AG20443 (cell line): ENCODE data around the gene THSD7B.

Experiments used
- DNase-seq: peaks from one replicate; pipeline ENCODE4 v3.0.0; 2012; ENCODE audit warnings: low spot score, mixed read lengths

Gene THSD7B

DNA sequence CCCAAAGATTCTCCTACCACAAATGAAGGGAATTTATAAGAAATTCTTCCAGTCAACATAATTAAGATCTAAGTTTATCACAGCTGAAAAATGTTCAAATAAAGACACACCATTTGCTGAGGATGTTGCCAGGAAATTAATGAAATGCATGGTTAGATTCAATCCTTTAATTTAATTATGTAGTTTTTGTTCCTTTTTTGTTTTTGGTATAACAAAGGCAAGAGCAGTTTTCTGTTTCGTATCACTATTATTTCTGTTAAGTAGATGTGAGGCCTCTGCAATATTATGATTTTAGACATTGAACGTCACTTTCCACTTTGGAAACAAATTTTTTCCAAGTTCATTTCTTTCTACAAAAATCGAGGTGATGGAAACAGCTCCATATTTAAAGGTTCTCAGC, 440.0 kb downstream of the THSD7B start:
- DNase-seq: no peak

GRCh38 chr2:137206069-137206468, 440.7 kb downstream of the THSD7B start:
- no peak for DNase-seq

GRCh38 chr2:137207030-137207429, 441.7 kb downstream of the THSD7B start:
- DNase-seq: no peak

DNA sequence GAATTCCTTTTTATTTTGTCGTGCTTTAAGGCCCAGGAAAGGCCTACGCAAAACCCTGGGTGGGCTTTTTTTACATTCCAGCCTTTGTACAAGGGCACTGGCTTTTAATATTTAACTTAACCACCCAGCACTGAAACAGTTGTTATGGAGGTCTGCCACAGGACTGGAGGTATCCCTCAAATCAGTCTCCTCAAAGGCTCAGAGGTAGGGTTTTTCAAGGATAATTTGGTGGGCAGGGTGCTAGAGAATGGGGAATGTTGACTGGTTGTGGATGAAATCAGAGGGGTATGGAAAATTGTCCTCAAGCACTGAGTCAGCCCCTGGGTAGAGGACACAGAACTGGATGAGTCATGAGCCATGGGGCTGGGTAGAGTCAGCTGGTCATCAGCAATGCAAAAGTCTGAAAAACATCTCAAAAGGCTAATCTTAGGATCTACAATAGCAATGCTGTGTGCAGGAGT, 443.1 kb downstream of the THSD7B start:
- DNase-seq: peak; percentile 24

GRCh38 chr2:137210039-137210438, 444.7 kb downstream of the THSD7B start:
- DNase-seq: no peak

DNA sequence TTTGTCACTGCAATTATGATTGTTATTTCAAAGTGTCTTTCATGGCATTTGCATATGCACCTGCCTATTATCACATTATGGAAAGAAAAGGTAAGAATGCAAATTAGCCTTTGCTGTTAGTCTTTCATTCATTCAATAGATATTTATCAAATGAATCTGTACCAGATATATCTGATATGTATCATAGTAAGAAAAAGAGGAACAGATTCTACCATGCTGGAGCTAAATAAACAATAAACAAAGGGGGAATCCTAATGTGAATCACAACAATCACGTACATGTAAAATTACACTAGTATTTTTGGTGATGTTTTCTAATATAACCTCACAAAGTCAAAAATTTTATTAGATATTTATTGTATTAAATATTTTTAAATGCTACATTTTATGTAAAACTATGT, 446.4 kb downstream of the THSD7B start:
- no peak for DNase-seq

GRCh38 chr2:137220438-137220993, 455.2 kb downstream of the THSD7B start:
- no peak for DNase-seq

- no peak for DNase-seq
These were observed 456.6 kb downstream of the THSD7B start for GRCh38 chr2:137221797-137222492.

- no peak for DNase-seq
These were observed 458.4 kb downstream of the THSD7B start for GRCh38 chr2:137223722-137224121.

DNA sequence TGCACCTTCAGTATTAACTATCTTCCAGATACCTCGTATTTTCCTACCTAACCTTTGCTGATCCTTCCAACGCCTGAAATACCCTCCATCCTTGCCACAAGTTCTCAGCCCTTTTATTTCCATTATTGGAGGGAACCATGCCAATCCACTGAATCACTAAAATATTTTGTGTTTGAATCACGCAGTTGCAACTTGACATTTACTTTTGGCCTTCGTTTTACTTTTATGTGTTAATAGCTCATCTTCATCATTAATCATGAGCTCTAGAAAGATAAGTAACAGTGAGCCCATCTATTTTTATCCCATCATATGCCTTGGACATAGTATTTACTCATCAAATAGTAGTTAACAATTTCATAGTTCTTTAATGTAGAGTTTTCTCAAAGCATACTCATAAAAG, 463.2 kb downstream of the THSD7B start:
- DNase-seq: no peak

DNA sequence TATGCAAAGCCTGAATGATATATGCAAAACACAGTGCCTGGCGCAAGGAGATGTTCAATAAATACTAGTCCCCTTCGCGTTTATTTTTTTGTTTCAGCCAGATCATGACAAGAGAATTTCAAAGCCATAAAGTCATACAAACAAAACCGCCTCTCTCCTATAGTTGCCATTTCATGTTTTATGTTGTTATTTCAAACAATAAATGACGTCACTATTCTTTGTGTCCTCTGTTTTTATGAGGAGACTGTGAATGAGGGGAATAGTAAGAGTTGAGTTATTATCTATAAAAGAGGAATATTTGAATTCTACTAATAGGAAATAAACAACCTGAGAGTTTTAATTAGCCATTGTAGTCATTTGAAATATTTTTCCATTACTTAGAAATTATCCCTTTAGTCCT, 464.5 kb downstream of the THSD7B start:
- DNase-seq: no peak

- no peak for DNase-seq
These were observed 466.3 kb downstream of the THSD7B start for GRCh38 chr2:137231628-137232027.

GRCh38 chr2:137232076-137232475, 466.7 kb downstream of the THSD7B start:
- no peak for DNase-seq

DNA sequence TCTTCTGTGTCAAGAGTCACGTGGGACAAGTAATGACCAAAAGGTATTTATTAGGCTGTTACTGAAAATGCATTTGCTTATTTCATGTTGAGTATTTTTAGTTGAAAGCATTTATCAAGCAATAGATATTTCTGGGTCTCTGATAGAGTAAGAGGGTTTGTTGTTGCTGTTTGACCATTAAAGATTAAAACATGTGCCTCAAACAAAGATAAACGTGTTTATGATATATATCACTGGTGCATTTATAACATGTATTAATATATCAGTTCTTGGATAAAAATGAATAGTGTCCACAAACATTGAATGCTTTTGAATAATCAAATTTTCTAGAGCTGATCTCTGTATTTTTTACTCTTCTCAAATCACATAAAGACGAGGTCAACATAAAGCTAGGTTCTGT, 467.7 kb downstream of the THSD7B start:
- no peak for DNase-seq

- peak; percentile 22 for DNase-seq
These were observed 471.7 kb downstream of the THSD7B start for GRCh38 chr2:137237055-137237454.

DNA sequence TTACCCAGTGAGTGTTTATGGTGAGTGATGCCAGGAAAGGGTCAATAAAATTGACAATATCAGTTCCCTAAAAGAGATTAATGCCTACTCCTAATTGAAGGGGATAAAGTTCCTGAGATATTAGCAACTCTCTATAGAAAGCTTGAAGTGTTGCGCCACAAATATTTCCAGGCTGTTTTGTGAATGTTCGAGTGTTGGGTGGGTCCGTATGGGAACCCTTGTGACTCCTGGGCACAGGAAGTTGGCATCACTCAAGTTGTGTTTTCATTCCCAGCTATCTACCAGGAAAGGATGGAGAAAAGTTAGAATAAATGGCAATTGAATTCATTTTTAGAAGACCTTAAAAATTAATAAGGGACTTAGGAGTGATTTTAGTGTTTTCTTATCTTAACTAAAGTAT, 472.7 kb downstream of the THSD7B start:
- no peak for DNase-seq

GRCh38 chr2:137249463-137250130, 484.3 kb downstream of the THSD7B start:
- DNase-seq: no peak

GRCh38 chr2:137250401-137250800, 485.1 kb downstream of the THSD7B start:
- no peak for DNase-seq

- DNase-seq: no peak
These were observed 485.7 kb downstream of the THSD7B start for GRCh38 chr2:137251045-137251444.

DNA sequence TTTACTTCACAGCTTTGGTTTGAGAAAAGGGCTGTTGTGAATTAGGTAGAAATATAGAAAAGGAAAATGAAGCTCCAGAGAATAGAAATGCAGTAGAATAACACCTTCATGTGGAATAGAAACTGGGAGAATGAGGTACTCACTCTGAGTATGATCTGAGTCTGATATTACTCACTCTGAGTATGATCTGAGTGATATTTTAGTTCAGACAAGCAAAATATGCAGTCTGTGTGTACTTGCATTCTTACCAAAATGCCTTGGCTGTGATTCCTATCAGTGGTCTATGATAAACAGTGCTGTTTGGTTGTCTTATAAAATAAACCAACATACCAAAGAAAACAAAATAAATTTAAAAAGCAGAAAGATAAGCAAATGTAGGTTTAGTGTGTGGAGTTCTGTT, 487.6 kb downstream of the THSD7B start:
- DNase-seq: no peak

- no peak for DNase-seq
These were observed 488.7 kb downstream of the THSD7B start for GRCh38 chr2:137254052-137254451.

- DNase-seq: no peak
These were observed 490.0 kb downstream of the THSD7B start for GRCh38 chr2:137255345-137255744.

- DNase-seq: no peak
These were observed 490.6 kb downstream of the THSD7B start for GRCh38 chr2:137255990-137256389.
